GM12891 (cell line): ENCODE results near the gene MAP2K7.

Source experiments
- POLR2AphosphoS5 ChIP-seq: IDR thresholded peaks from 2 replicates; pipeline ENCODE4 v1.6.1; 2011; ENCODE audit warnings: low read depth, low read length, control low read depth
- TAF1 ChIP-seq: IDR thresholded peaks from 2 replicates; pipeline ENCODE4 v1.6.1; 2011; ENCODE audit warnings: low read depth, low read length, control low read depth

DNA sequence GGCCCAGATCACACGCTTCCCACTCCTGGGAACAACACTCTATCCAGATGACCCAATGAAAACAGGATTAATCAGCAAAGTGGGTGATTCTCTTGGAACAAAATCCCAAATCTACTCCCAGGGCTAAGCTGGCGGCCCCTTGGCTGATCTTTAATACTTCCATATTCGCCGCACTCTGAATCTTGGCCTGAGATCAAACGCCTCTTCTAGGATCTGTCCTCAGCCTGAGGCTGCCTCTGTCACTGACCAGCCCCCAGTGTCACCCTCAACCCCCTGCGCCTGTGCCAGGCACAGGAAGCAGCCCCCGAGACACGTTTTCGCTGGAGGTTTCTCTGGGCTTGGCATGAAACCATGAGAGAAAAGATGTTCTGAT lies 24.6 kb downstream of the MAP2K7 start:
- no peak for TF ChIP-seq TAF1
- TF ChIP-seq POLR2AphosphoS5: no peak
